WTC11 (cell line): Measurements from ENCODE around the gene TRA2A. TPM values are rescaled to one million over a fixed set of nuclear protein-coding genes. Genes with fewer than 3 reads are reported as not detected.
"Not testable (repeated sequence)": the region's sequence is repeated elsewhere in the genome, so short reads cannot be mapped to it uniquely, and the experiment has no call there.

Experiments used
- ATAC-seq: fragments of 200-7000 bp; cut with Tn5 transposase; 2 replicates; pipeline ENCODE4 v1.10.0; 2021; ENCODE audit warnings: mild to moderate bottlenecking, moderate library complexity
- CTCF ChIA-PET: fragments of 300-600 bp; sonication (Branson Sonifier 250); formaldehyde crosslinking; loops from one replicate; lab custom pipeline; 2021; ENCODE audit warnings: antibody characterized with exemption; lab: Charles Lee
- POLR2A ChIA-PET: fragments of 350-600 bp; sonication (Branson Sonifier 250); formaldehyde crosslinking; loops from one replicate; lab custom pipeline; 2021; ENCODE audit warnings: antibody characterized with exemption; lab: Charles Lee
- DNase-seq: peaks from one replicate; pipeline ENCODE4 v3.0.0; 2021; ENCODE audit warnings: low spot score
- H3K27ac Mint-ChIP-seq: 2 replicates; pipeline ENCODE4 v1.8.0; 2021; ENCODE audit warnings: mixed read lengths
- H3K27me3 Mint-ChIP-seq: 2 replicates; pipeline ENCODE4 v1.8.0; 2021; ENCODE audit warnings: low read depth, mild to moderate bottlenecking, moderate library complexity, mixed read lengths
- H3K36me3 Mint-ChIP-seq: 2 replicates; pipeline ENCODE4 v1.8.0; 2021; ENCODE audit warnings: mixed read lengths
- H3K4me1 Mint-ChIP-seq: 2 replicates; pipeline ENCODE4 v1.8.0; 2022; ENCODE audit warnings: mixed read lengths
- H3K4me3 Mint-ChIP-seq: 2 replicates; pipeline ENCODE4 v1.8.0; 2021; ENCODE audit warnings: mild to moderate bottlenecking, moderate library complexity, mixed read lengths
- H3K9me3 Mint-ChIP-seq: 2 replicates; pipeline ENCODE4 v1.8.0; 2021; ENCODE audit warnings: mixed read lengths
- ERG ChIP-seq: fragments of 250-450 bp; sonication (Bioruptor Pico); IDR thresholded peaks from 2 replicates; pipeline ENCODE4 v1.8.0; 2021; ENCODE audit warnings: mild to moderate bottlenecking
- ETV6 ChIP-seq: sonication (generic); formaldehyde crosslinking; IDR thresholded peaks from 2 replicates; pipeline ENCODE4 v1.8.1; 2022; ENCODE audit warnings: mild to moderate bottlenecking, missing genetic modification reagents
- FOXJ3 ChIP-seq: sonication (generic); formaldehyde crosslinking; IDR thresholded peaks from 2 replicates; pipeline ENCODE4 v1.9.0; 2021; ENCODE audit warnings: missing genetic modification reagents, mild to moderate bottlenecking, borderline replicate concordance
- IRF1 ChIP-seq: sonication (generic); formaldehyde crosslinking; IDR thresholded peaks from 2 replicates; pipeline ENCODE4 v1.8.0; 2023; ENCODE audit warnings: missing genetic modification reagents
- IRF2 ChIP-seq: sonication (generic); formaldehyde crosslinking; IDR thresholded peaks from 2 replicates; pipeline ENCODE4 v1.8.0; 2022; ENCODE audit warnings: low read depth, missing genetic modification reagents, borderline replicate concordance
- KAT7 ChIP-seq: sonication (generic); formaldehyde crosslinking; IDR thresholded peaks from 2 replicates; pipeline ENCODE4 v1.8.1; 2023; ENCODE audit warnings: missing genetic modification reagents, mild to moderate bottlenecking, borderline replicate concordance
- NR2C2 ChIP-seq: sonication (generic); formaldehyde crosslinking; IDR thresholded peaks from 2 replicates; pipeline ENCODE4 v1.8.0; 2022; ENCODE audit warnings: mild to moderate bottlenecking, missing genetic modification reagents
- OVOL2 ChIP-seq: fragments of 250-450 bp; sonication (Bioruptor Pico); IDR thresholded peaks from 2 replicates; pipeline ENCODE4 v1.9.0; 2021; ENCODE audit warnings: mild to moderate bottlenecking, borderline replicate concordance
- RELA ChIP-seq: sonication (generic); formaldehyde crosslinking; IDR thresholded peaks from 2 replicates; pipeline ENCODE4 v1.8.1; 2022; ENCODE audit warnings: missing genetic modification reagents, mild to moderate bottlenecking, borderline replicate concordance
- SMAD3 ChIP-seq: sonication (generic); formaldehyde crosslinking; IDR thresholded peaks from 2 replicates; pipeline ENCODE4 v1.8.0; 2022; ENCODE audit warnings: missing genetic modification reagents, mild to moderate bottlenecking, borderline replicate concordance
- TEAD1 ChIP-seq: sonication (generic); formaldehyde crosslinking; IDR thresholded peaks from 2 replicates; pipeline ENCODE4 v1.8.0; 2022; ENCODE audit warnings: mild to moderate bottlenecking, missing genetic modification reagents
- TEAD4 ChIP-seq: sonication (generic); formaldehyde crosslinking; IDR thresholded peaks from 2 replicates; pipeline ENCODE4 v1.8.0; 2022; ENCODE audit warnings: mild to moderate bottlenecking, missing genetic modification reagents
- TP53 ChIP-seq: sonication (generic); formaldehyde crosslinking; IDR thresholded peaks from 2 replicates; pipeline ENCODE4 v1.8.1; 2023; ENCODE audit warnings: mild to moderate bottlenecking, missing genetic modification reagents
- ZNF396 ChIP-seq: fragments of 250-450 bp; sonication (Bioruptor Pico); IDR thresholded peaks from 2 replicates; pipeline ENCODE4 v1.8.0; 2021; ENCODE audit warnings: mild to moderate bottlenecking, moderate library complexity, borderline replicate concordance
- ZNF423 ChIP-seq: fragments of 250-450 bp; sonication (Bioruptor Pico); IDR thresholded peaks from 2 replicates; pipeline ENCODE4 v2.1.2; 2022; ENCODE audit warnings: mild to moderate bottlenecking, moderate library complexity
- total RNA-seq: library from RNA; stranded (reverse); gene quantifications from 3 replicates; pipeline ENCODE4 v1.2.3, GENCODE V29; 2021
- TF ChIP-seq, protein P1 (sequence below): sonication (generic); formaldehyde crosslinking; IDR thresholded peaks from 2 replicates; pipeline ENCODE4 v1.8.0; 2023; ENCODE audit warnings: mild to moderate bottlenecking, missing genetic modification reagents
- TF ChIP-seq, protein P2 (sequence below): sonication (generic); formaldehyde crosslinking; IDR thresholded peaks from 2 replicates; pipeline ENCODE4 v1.8.1; 2022; ENCODE audit warnings: missing genetic modification reagents, borderline replicate concordance
- TF ChIP-seq, protein P3 (sequence below): fragments of 250-450 bp; sonication (Bioruptor Pico); IDR thresholded peaks from 2 replicates; pipeline ENCODE4 v1.9.0; 2021; ENCODE audit warnings: moderate library complexity, mild to moderate bottlenecking, inconsistent platforms, borderline replicate concordance
- TF ChIP-seq, protein P4 (sequence below): sonication (generic); formaldehyde crosslinking; IDR thresholded peaks from 2 replicates; pipeline ENCODE4 v1.8.1; 2023; ENCODE audit warnings: mild to moderate bottlenecking, missing genetic modification reagents, moderate library complexity

Gene TRA2A
- total RNA-seq, 1 experiment from 2014 or later = 110 TPM

- TF ChIP-seq, protein P1, sequence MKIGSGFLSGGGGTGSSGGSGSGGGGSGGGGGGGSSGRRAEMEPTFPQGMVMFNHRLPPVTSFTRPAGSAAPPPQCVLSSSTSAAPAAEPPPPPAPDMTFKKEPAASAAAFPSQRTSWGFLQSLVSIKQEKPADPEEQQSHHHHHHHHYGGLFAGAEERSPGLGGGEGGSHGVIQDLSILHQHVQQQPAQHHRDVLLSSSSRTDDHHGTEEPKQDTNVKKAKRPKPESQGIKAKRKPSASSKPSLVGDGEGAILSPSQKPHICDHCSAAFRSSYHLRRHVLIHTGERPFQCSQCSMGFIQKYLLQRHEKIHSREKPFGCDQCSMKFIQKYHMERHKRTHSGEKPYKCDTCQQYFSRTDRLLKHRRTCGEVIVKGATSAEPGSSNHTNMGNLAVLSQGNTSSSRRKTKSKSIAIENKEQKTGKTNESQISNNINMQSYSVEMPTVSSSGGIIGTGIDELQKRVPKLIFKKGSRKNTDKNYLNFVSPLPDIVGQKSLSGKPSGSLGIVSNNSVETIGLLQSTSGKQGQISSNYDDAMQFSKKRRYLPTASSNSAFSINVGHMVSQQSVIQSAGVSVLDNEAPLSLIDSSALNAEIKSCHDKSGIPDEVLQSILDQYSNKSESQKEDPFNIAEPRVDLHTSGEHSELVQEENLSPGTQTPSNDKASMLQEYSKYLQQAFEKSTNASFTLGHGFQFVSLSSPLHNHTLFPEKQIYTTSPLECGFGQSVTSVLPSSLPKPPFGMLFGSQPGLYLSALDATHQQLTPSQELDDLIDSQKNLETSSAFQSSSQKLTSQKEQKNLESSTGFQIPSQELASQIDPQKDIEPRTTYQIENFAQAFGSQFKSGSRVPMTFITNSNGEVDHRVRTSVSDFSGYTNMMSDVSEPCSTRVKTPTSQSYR (CRISPR knock-in tag) = no peak
- TF ChIP-seq ETV6 (CRISPR knock-in tag) (no peak), ZNF423 (no peak), KAT7 (CRISPR knock-in tag) (no peak), SMAD3 (CRISPR knock-in tag) (no peak), RELA (CRISPR knock-in tag) (no peak), IRF1 (CRISPR knock-in tag) (no peak)
- TF ChIP-seq, protein P2, sequence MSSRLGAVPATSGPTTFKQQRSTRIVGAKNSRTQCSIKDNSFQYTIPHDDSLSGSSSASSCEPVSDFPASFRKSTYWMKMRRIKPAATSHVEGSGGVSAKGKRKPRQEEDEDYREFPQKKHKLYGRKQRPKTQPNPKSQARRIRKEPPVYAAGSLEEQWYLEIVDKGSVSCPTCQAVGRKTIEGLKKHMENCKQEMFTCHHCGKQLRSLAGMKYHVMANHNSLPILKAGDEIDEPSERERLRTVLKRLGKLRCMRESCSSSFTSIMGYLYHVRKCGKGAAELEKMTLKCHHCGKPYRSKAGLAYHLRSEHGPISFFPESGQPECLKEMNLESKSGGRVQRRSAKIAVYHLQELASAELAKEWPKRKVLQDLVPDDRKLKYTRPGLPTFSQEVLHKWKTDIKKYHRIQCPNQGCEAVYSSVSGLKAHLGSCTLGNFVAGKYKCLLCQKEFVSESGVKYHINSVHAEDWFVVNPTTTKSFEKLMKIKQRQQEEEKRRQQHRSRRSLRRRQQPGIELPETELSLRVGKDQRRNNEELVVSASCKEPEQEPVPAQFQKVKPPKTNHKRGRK (CRISPR knock-in tag) = no peak
Observed at GRCh38 chr7:23514755-23515154, 17.0 kb downstream of the TRA2A start (continued).

GRCh38 chr7:23513746-23514145, 18.0 kb downstream of the TRA2A start:
- POLR2A ChIA-PET, H3K9me3 Mint-ChIP-seq, H3K27me3 Mint-ChIP-seq, CTCF ChIA-PET, H3K4me3 Mint-ChIP-seq, H3K4me1 Mint-ChIP-seq, ATAC-seq, DNase-seq: not testable (repeated sequence)
- Mint-ChIP-seq H3K27ac (peak overlapping the region; percentile 97), H3K36me3 (peaks cover 91% of the 10 kb centered on the region)

GRCh38 chr7:23494009-23494408, 37.8 kb downstream of the TRA2A start:
- POLR2A ChIA-PET = no interaction called here
- no peak overlapping the region for H3K4me3 Mint-ChIP-seq
- DNase-seq = no peak

GRCh38 chr7:23491502-23491901, 40.3 kb downstream of the TRA2A start:
- no peak for ATAC-seq
- H3K4me1 Mint-ChIP-seq = peaks cover 11% of the 10 kb centered on the region
- ChIA-PET CTCF (interaction anchor here (0.5 to 1.7 kb wide), 2 partner anchors 62 to 218 kb away, joined by 3 to 7 read pairs; no protein-coding TSS in a partner anchor), POLR2A (interaction anchor here (0.7 to 1.2 kb wide), 3 partner anchors 17 to 120 kb away, joined by 3 to 9 read pairs (median 4); partner anchors contain the start of gene IGF2BP3)
- no peaks in the 10 kb centered on the region for H3K36me3 Mint-ChIP-seq
- no peaks in the 10 kb centered on the region for H3K9me3 Mint-ChIP-seq
- no peak for DNase-seq
- no peaks in the 10 kb centered on the region for H3K27me3 Mint-ChIP-seq
- H3K4me3 Mint-ChIP-seq = peak overlapping the region; percentile 82
- H3K27ac Mint-ChIP-seq = no peak overlapping the region
- no peak for TF ChIP-seq TEAD1 (CRISPR knock-in tag)
- TF ChIP-seq KAT7 (CRISPR knock-in tag) = no peak
- no peak for TF ChIP-seq ZNF423
- no peak for TF ChIP-seq TEAD4
- TF ChIP-seq TP53 = no peak
- no peak for TF ChIP-seq FOXJ3 (CRISPR knock-in tag)
- TF ChIP-seq OVOL2 (CRISPR knock-in tag) = no peak
- TF ChIP-seq IRF2 (CRISPR knock-in tag) = no peak
- TF ChIP-seq ERG = no peak
- no peak for TF ChIP-seq IRF1 (CRISPR knock-in tag)

More at GRCh38 chr7:23494009-23494408, 37.8 kb downstream of the TRA2A start:
- no peaks in the 10 kb centered on the region for H3K9me3 Mint-ChIP-seq
- H3K27me3 Mint-ChIP-seq = no peaks in the 10 kb centered on the region
- CTCF ChIA-PET = interaction anchor here (1.0 kb wide), 1 partner anchor 10 kb away, joined by 3 read pairs; no protein-coding TSS in a partner anchor
- no peak overlapping the region for H3K27ac Mint-ChIP-seq
- no peaks in the 10 kb centered on the region for H3K36me3 Mint-ChIP-seq
- TF ChIP-seq NR2C2 (CRISPR knock-in tag) (no peak), SMAD3 (CRISPR knock-in tag) (no peak), FOXJ3 (CRISPR knock-in tag) (no peak), ZNF396 (no peak), KAT7 (CRISPR knock-in tag) (no peak)
- TF ChIP-seq, protein P3, sequence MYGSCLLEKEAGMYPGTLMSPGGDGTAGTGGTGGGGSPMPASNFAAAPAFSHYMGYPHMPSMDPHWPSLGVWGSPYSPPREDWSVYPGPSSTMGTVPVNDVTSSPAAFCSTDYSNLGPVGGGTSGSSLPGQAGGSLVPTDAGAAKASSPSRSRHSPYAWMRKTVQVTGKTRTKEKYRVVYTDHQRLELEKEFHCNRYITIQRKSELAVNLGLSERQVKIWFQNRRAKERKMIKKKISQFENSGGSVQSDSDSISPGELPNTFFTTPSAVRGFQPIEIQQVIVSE (CRISPR knock-in tag) = no peak
- TF ChIP-seq, protein P4, sequence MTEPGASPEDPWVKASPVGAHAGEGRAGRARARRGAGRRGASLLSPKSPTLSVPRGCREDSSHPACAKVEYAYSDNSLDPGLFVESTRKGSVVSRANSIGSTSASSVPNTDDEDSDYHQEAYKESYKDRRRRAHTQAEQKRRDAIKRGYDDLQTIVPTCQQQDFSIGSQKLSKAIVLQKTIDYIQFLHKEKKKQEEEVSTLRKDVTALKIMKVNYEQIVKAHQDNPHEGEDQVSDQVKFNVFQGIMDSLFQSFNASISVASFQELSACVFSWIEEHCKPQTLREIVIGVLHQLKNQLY = no peak
- ATAC-seq = peak; percentile 26; the same call in 1 of the 2 replicates
- H3K4me1 Mint-ChIP-seq = peaks cover 11% of the 10 kb centered on the region
